NT2/D1 (cell line): ENCODE data around the gene KRTAP12-1.
"Not testable (repeated sequence)": the region's sequence is repeated elsewhere in the genome, so short reads cannot be mapped to it uniquely, and the experiment has no call there.

ENCODE experiments used
- DNase-seq: peaks from one replicate; pipeline ENCODE4 v3.0.0-alpha.2; 2011; ENCODE audit warnings: low read depth, low spot score
- H3K27me3 ChIP-seq: 2 replicates; pipeline ENCODE4 v1.6.0; 2011; ENCODE audit warnings: mild to moderate bottlenecking; ENCODE audit not compliant: insufficient read length, insufficient read depth
- H3K36me3 ChIP-seq: 2 replicates; pipeline ENCODE4 v1.6.1; 2011; ENCODE audit warnings: mild to moderate bottlenecking, low read length, mixed read lengths; ENCODE audit not compliant: insufficient read depth, insufficient read length
- H3K4me1 ChIP-seq: 2 replicates; pipeline ENCODE4 v1.5.1; 2011; ENCODE audit not compliant: insufficient read depth, insufficient read length
- H3K4me3 ChIP-seq: 2 replicates; pipeline ENCODE4 v1.5.1; 2011; ENCODE audit warnings: low read depth; ENCODE audit not compliant: insufficient read length
- H3K9ac ChIP-seq: 2 replicates; pipeline ENCODE4 v1.6.0; 2011; ENCODE audit warnings: low read depth; ENCODE audit not compliant: insufficient read length
- H3K9me3 ChIP-seq: 2 replicates; pipeline ENCODE4 v1.5.1; 2011; ENCODE audit warnings: mild to moderate bottlenecking, low read length; ENCODE audit not compliant: insufficient read depth
- SUZ12 ChIP-seq: IDR thresholded peaks from 2 replicates; pipeline ENCODE4 v1.6.1; 2011; ENCODE audit not compliant: insufficient read length, insufficient read depth; ENCODE audit errors: extremely low read depth
- YY1 ChIP-seq: IDR thresholded peaks from 2 replicates; pipeline ENCODE4 v1.6.1; 2011; ENCODE audit not compliant: insufficient read length, insufficient read depth
- ZNF274 ChIP-seq: IDR thresholded peaks from 2 replicates; pipeline ENCODE4 v1.6.1; 2011; ENCODE audit warnings: mild to moderate bottlenecking, low read depth, low read length

Gene KRTAP12-1

DNA sequence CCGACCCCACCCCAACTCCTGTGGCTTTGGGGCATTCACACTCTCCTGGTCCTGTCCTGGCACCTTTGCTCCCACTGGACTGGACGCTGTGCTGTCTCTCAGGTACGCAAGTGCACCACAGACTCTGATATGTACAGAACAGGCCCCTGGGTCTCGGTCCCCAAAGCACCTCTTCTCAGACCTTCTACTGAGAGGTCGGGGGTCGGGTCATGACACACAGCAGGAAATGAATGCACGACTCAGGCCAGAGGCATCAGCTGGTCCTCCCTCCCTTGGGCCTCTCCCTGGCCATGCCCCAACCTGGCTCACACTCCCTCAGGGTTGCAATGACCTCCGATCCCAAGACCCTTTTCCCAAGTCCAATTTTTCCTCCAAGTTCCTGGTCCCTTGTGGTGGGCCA, 13.2 kb upstream of the KRTAP12-1 start:
- H3K9ac ChIP-seq: no peak overlapping the region
- DNase-seq: no peak

DNA sequence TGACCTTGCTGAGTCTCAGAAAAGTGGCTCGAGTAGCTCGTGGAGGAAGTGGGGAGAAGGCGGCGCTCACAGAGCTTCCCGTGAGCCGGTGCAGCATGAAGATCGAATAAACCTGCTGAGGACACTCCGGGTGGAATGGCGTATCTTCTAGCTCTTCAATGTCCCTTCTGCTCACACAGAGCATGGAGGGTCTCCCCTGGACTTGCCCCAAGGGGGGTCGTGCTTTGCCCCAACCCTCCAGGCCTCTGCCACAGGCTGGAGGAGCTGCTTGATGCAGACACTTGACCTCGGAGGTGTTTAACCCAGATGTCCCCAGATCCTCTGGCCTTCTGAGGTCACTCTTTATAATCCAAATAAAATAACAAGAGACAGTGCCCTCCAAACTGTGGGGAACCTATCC, 12.8 kb upstream of the KRTAP12-1 start:
- Histone ChIP-seq H3K9ac (no peak overlapping the region), H3K4me3 (no peak overlapping the region), H3K36me3 (no peaks in the 10 kb centered on the region), H3K9me3 (peaks cover 13% of the 10 kb centered on the region), H3K4me1 (peaks cover 26% of the 10 kb centered on the region), H3K27me3 (no peaks in the 10 kb centered on the region)
- DNase-seq: no peak
- TF ChIP-seq YY1: no peak

More for the DNA sequence above, 13.2 kb upstream of the KRTAP12-1 start:
- Histone ChIP-seq H3K9me3 (peaks cover 13% of the 10 kb centered on the region), H3K4me3 (no peak overlapping the region), H3K27me3 (no peaks in the 10 kb centered on the region), H3K36me3 (no peaks in the 10 kb centered on the region), H3K4me1 (peaks cover 28% of the 10 kb centered on the region)
- TF ChIP-seq SUZ12 (no peak), YY1 (no peak), ZNF274 (no peak)

DNA sequence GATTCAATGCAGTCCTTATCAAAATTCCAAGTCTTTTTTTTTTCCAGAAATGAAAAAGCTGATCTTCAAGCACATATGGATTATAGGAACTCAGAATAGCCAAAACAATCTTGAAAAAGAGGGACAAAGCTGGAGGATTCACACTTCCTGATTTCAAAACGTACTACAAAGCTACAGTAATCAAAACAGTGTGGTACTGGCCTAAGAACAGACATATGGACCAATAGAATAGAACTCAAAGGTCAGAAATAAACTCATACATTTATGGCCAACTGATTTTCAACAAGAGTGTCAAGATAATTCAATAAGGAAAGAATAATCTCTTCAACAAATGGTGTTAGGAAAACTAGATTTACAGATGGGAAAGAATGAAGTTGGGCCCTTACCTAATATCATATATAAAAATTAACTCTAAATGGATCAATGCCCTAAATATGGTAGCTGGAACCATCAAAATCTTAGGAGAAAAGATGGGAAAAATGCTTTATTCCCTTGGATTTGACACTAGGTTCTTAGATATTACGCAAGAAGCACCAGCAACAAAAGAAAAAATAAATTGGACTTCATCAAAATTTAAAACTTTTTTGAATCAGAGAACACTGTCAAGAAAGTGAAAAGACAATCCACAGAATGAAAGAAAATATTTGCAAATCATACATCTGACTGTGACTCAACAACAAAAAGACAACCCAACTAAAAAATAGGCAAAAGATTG, 11.0 kb upstream of the KRTAP12-1 start:
- no peaks in the 10 kb centered on the region for H3K27me3 ChIP-seq

DNA sequence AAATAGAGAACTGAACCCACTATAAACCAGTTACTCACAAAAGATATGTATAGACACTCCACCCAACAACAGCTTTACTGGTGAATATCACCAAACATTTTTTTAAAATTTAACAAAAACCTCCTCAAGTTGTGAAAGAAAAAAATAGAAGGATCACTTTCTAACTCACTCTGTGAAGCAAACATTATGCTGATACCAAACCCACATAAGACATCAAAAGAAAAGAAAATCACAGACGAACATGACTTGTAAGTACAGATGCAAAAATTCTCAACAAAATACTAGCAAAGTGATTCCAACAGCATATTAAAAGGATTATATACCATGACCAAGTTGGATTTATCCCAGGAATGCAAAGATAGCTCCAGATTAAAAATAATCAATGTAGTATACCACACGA, 9.7 kb upstream of the KRTAP12-1 start:
- Histone ChIP-seq H3K4me3 (no peak overlapping the region), H3K4me1 (peaks cover 15% of the 10 kb centered on the region), H3K9me3 (peaks cover 13% of the 10 kb centered on the region), H3K9ac (no peak overlapping the region), H3K36me3 (no peaks in the 10 kb centered on the region), H3K27me3 (no peaks in the 10 kb centered on the region)
- no peak for DNase-seq
- TF ChIP-seq ZNF274 (no peak), SUZ12 (no peak), YY1 (no peak)

More for the DNA sequence above, 11.0 kb upstream of the KRTAP12-1 start:
- peaks cover 13% of the 10 kb centered on the region for H3K9me3 ChIP-seq
- no peak for DNase-seq
- no peaks in the 10 kb centered on the region for H3K36me3 ChIP-seq
- H3K9ac ChIP-seq: no peak overlapping the region
- TF ChIP-seq SUZ12 (no peak), YY1 (no peak), ZNF274 (no peak)
- H3K4me3 ChIP-seq: no peak overlapping the region
- H3K4me1 ChIP-seq: peaks cover 13% of the 10 kb centered on the region

- H3K9me3 ChIP-seq: peaks cover 13% of the 10 kb centered on the region
- H3K4me1 ChIP-seq: peaks cover 11% of the 10 kb centered on the region
- not testable (repeated sequence) for H3K36me3 ChIP-seq, DNase-seq, H3K4me3 ChIP-seq, H3K9ac ChIP-seq, H3K27me3 ChIP-seq
Observed at GRCh38 chr21:44689740-44690139, 7.8 kb upstream of the KRTAP12-1 start.

DNA sequence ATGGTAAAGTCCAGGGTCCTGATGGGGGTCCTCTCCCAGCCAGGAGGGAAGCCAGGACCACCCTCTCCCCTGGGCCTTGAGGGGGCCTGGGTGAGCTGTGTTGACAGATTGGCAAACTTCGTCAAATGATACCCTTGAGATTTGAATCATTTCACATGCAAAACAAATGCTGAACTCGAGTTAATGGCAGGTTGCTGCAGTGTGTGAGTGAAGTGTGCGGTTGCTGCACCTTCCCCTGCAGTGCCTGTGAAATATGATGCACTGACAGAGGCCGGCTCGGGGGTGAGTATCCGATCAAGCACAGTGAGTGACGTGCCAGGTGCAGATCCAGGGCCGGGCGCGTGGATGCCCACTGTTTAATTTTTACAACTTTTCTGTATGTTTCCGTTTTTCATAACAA, 5.7 kb upstream of the KRTAP12-1 start:
- peaks cover 11% of the 10 kb centered on the region for H3K4me1 ChIP-seq
- H3K9me3 ChIP-seq: peaks cover 2% of the 10 kb centered on the region; the same call in 1 of the 2 replicates
- H3K9ac ChIP-seq: no peak overlapping the region
- peaks cover 17% of the 10 kb centered on the region for H3K27me3 ChIP-seq
- TF ChIP-seq ZNF274 (no peak), YY1 (no peak), SUZ12 (no peak)
- no peaks in the 10 kb centered on the region for H3K36me3 ChIP-seq
- no peak overlapping the region for H3K4me3 ChIP-seq
- no peak for DNase-seq

DNA sequence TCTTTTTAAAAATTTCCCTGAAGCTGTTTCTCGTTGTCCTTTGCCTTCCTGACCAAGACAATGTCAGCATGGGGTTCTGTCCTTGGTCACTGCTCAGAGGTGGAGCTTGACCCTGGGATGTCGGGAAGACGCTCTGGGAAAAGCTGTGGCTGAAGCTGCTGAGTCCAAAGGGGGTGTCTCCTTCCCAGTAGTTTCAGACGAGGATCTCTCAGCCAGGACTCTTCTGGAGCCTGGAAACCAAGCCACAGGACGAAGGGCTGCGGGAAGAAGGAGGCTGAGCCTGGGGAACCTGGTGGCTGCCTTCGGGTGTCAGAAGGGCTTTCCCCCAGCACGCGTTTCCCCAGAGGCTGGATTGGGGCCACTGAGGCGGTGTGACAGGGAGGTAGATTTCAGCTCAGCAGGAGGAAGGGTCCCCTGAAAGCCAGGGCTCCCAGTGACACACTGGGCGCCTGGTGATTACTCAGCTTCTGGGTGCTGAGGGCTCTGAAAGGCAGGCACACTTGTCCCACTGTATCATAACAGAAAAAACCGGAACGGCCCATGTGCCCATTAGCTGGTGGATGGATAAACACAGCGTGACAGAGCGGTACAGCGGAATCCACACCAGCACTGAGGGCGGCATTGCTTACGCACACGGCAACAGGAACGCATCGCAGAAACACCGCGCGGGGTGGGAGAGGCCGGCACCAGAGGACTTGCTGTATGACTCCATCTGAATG, 5.0 kb upstream of the KRTAP12-1 start:
- Histone ChIP-seq H3K4me1 (peaks cover 11% of the 10 kb centered on the region), H3K9ac (peak overlapping the region; percentile 62), H3K9me3 (no peaks in the 10 kb centered on the region), H3K27me3 (peaks cover 17% of the 10 kb centered on the region), H3K4me3 (no peak overlapping the region), H3K36me3 (no peaks in the 10 kb centered on the region)
- no peak for DNase-seq
- no peak for TF ChIP-seq ZNF274
- no peak for TF ChIP-seq SUZ12
- no peak for TF ChIP-seq YY1
